ENCODE results near the gene SPTLC2.

Gene SPTLC2

DNA sequence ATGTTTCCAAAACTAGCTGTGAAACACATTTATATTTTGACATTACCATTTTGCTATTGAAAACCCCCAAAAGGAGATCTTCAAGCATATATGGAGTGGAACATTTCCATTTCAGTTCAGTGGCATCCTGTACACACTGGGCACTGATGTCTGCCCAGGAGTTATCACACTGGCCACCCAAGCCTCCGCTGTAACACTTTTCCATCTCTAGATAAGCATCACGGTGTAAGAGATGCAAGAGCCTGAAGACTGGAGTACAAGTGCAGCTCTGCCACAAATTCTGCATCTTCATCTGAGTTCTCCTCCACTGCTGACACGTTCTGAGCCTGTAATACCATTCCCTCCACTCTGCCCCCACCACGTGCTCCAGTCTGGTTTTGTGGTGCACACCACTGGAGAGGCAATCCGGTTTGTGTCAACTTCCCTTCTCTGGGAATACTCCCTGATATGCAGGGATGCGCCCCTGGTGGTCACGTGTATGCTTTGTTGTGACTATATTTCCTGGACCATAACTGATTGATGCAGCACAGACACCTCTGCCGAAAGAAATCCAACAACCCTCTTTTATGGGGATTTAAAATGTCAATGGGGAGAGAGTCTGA is 12.7 kb downstream of the SPTLC2 start:
- TF ChIP-seq, protein P1, sequence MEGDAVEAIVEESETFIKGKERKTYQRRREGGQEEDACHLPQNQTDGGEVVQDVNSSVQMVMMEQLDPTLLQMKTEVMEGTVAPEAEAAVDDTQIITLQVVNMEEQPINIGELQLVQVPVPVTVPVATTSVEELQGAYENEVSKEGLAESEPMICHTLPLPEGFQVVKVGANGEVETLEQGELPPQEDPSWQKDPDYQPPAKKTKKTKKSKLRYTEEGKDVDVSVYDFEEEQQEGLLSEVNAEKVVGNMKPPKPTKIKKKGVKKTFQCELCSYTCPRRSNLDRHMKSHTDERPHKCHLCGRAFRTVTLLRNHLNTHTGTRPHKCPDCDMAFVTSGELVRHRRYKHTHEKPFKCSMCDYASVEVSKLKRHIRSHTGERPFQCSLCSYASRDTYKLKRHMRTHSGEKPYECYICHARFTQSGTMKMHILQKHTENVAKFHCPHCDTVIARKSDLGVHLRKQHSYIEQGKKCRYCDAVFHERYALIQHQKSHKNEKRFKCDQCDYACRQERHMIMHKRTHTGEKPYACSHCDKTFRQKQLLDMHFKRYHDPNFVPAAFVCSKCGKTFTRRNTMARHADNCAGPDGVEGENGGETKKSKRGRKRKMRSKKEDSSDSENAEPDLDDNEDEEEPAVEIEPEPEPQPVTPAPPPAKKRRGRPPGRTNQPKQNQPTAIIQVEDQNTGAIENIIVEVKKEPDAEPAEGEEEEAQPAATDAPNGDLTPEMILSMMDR (IDR thresholded peaks at IDR 0.05; ENCODE audit: control extremely low read depth, extremely low read depth, low read depth, missing control alignments) = no peak
- CTCF ChIA-PET = interaction anchor here (1.7 to 3.3 kb wide), 2 partner anchors 10 to 144 kb away, joined by 5 to 18 read pairs; no protein-coding TSS in a partner anchor
- POLR2A ChIA-PET = no interaction called here
- no peak for DNase-seq (ENCODE audit: extremely low spot score)

DNA sequence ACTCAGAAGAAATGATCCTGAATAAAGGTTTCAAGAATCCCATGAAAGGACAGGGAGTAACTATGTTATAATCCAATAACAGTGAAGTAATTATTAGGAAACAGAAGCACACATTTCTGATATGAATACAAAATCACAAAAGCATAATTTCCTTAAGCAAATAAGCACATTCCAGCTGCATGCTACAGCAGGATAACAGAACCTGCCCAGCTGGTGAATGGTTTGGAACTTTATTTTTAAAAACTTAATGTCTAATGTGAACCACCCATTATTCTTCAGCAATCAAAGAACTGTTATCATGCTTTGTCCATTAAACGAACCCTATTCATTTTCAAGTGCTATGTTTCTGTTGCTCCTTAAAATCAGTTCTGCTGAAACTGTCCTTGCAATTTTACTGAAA is 13.4 kb downstream of the SPTLC2 start:
- TF ChIP-seq, protein P1 (IDR thresholded peaks at IDR 0.05; ENCODE audit: control extremely low read depth, extremely low read depth, low read depth, missing control alignments) = no peak
- CTCF ChIA-PET = interaction anchor here (1.7 to 3.3 kb wide), 2 partner anchors 11 to 144 kb away, joined by 5 to 18 read pairs; no protein-coding TSS in a partner anchor
- POLR2A ChIA-PET = no interaction called here
- no peak for DNase-seq (ENCODE audit: extremely low spot score)

DNA sequence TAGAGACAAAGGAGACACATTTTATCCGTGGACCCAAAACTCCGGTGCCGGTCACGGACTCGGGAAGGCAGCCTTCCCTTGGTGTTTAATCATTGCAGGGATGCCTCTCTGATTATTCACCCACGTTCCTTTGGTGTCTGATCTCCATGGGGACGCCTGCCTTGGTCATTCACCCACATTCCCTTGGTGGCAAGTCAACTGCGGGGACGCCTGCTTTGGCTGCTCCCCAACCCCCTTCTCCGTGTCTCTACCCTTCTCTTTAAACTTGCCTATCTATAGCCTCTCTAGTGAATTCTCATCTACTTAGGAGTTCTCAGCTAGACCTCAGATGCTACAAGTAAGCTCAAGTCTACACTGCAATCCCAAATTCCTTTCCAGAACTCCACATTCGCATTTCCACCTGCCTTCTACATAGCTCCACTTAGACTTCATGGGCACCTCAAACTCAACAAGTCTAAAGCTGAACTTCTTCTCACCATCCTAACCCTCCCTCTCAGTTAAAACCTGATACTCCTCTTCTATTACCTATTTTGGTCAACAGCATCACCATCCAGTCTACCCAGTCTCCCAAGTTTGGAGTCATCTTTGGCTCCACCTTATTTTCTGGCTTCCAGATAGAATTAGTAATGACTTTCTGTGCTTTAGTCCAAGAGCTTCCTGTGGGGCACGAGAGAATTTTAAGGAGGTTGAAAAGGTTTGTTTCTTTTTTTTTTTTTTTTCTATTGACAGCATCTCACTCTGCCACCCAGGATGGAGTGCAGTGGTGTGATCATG is 14.4 kb downstream of the SPTLC2 start:
- DNase-seq (ENCODE audit: extremely low spot score) = no peak
- TF ChIP-seq, protein P1 (IDR thresholded peaks at IDR 0.05; ENCODE audit: control extremely low read depth, extremely low read depth, low read depth, missing control alignments) = no peak
- ChIA-PET POLR2A (no interaction called here), CTCF (interaction anchor here (1.2 to 1.7 kb wide), 2 partner anchors 32 to 143 kb away, joined by 3 to 5 read pairs; no protein-coding TSS in a partner anchor)

DNA sequence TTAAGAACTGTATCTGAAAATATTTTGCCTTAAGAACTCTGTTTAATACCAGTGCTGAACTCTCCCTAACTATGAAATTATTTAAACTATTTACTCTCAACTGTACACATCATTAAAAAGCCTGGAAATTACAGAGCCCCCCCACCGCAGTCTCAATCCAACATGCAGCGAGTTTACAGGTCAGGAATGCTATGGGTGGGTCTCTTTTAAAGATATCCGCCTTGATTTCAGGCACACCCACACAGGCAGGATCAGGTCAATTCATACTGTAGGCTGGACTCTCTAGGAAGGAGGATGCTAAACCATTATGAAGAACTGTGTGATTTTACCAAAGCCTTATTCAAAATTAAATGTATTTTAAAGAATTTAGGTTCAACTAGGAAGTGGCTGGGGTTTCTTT is 16.5 kb downstream of the SPTLC2 start:
- POLR2A ChIA-PET = no interaction called here
- DNase-seq (ENCODE audit: extremely low spot score) = no peak
- TF ChIP-seq, protein P1 (IDR thresholded peaks at IDR 0.05; ENCODE audit: control extremely low read depth, extremely low read depth, low read depth, missing control alignments) = no peak
- CTCF ChIA-PET = interaction anchor here (1.2 kb wide), 1 partner anchor 55 kb away, joined by 3 read pairs; no protein-coding TSS in a partner anchor

DNA sequence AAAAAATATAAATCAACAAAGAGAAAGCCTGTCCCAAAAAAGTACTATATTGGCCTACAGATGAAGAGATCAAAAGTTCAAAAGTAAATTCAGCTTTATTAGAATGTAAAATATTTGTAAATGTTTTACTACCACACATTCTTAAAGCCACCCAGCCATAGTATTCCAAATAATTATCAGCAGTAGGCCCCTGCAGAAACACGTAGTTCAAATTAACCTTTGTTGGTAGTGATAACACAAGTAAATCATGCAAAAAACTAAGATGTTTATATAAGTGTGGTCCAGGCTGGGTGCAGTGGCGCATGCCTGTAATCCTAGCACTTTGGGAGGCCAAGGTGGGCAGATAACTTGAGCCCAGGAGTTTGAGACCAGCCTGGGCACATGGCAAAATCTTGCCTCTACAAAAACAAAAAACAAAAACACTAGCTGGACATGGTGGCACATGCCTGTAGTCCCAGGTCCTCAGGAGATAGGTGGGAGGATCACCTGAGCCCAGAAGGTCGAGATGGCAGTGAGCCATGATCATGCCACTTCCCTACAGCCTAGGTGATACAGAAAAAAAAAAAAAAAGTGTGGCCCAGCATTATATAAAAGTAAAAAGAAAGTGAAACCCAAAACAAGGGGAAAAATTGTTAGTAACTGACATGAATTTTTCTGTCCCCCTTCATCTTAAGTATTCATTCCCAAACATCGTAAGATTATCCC is 17.9 kb downstream of the SPTLC2 start:
- DNase-seq (ENCODE audit: extremely low spot score) = no peak
- POLR2A ChIA-PET = no interaction called here
- CTCF ChIA-PET = interaction anchor here (1.2 kb wide), 1 partner anchor 56 kb away, joined by 3 read pairs; no protein-coding TSS in a partner anchor
- TF ChIP-seq, protein P1 (IDR thresholded peaks at IDR 0.05; ENCODE audit: control extremely low read depth, extremely low read depth, low read depth, missing control alignments) = no peak

DNA sequence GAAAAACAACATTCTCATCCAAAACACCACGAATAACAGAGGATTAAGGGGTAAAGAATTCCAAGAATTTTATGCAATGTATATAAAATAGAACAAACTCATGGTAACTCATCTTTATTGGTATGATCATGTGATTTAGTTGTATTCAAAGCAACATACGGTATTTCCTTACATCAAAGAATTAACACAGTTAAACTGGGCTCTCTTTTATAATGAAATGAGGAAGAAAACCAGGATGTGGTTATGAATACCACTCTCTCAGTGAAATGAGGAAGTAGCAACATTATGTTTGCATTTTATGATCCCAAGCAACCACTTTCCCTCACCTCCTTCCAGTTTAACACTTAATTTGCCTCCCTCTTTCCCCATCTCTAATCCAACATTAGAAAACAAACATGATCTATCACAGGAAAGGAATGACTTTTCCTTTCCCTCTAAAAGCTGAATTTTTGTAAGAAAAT is 22.9 kb downstream of the SPTLC2 start:
- DNase-seq (ENCODE audit: extremely low spot score) = peak; percentile 48
- CTCF ChIA-PET = interaction anchor here (0.9 to 2.1 kb wide), 3 partner anchors 11 to 19 kb away, joined by 3 to 6 read pairs (median 6); no protein-coding TSS in a partner anchor
- POLR2A ChIA-PET = interaction anchor here (0.6 kb wide), 1 partner anchor 11 kb away, joined by 4 read pairs; no protein-coding TSS in a partner anchor
- TF ChIP-seq, protein P1 (IDR thresholded peaks at IDR 0.05; ENCODE audit: control extremely low read depth, extremely low read depth, low read depth, missing control alignments) = no peak
